OCI-LY7 (cell line): ENCODE results near the gene KLRB1. TPM values are rescaled to one million over a fixed set of nuclear protein-coding genes. Genes with fewer than 3 reads are reported as not detected.

Experiments used
- BruUV-seq: library from RNA; stranded (reverse); fragments of 400-500 nt; replicated peaks from 2 replicates; lab custom pipeline; 2021; lab: Mats Ljungman, UMichigan
- CTCF ChIA-PET: fragments of 300-600 bp; sonication (Branson Sonifier 250); formaldehyde crosslinking; loops from one replicate; lab custom pipeline; 2022; ENCODE audit warnings: antibody characterized with exemption; ENCODE audit not compliant: unreplicated experiment; lab: Charles Lee
- POLR2A ChIA-PET: fragments of 300-600 bp; sonication (Branson Sonifier 250); formaldehyde crosslinking; loops from one replicate; lab custom pipeline; 2022; ENCODE audit warnings: antibody characterized with exemption; lab: Charles Lee
- DNase-seq: peaks from one replicate; pipeline ENCODE4 v3.0.0-alpha.2; 2015; ENCODE audit warnings: low spot score
- H2AFZ ChIP-seq: fragments of 200-600 bp; sonication (generic), shearing (Covaris generic); 2 replicates; pipeline ENCODE4 v1.6.1; 2014; ENCODE audit warnings: mild to moderate bottlenecking, antibody characterized with exemption, low read length, moderate library complexity
- H3K27ac ChIP-seq: fragments of 200-600 bp; sonication (generic); 2 replicates; pipeline ENCODE4 v1.5.1; 2014; ENCODE audit warnings: mixed run types, low read depth, mild to moderate bottlenecking, moderate library complexity, low read length, inconsistent platforms; ENCODE audit not compliant: poor library complexity, severe bottlenecking
- H3K36me3 ChIP-seq: fragments of 200-600 bp; sonication (generic); 2 replicates; pipeline ENCODE4 v1.6.1; 2014; ENCODE audit warnings: mild to moderate bottlenecking, antibody characterized with exemption, low read length, moderate library complexity, mixed read lengths; ENCODE audit not compliant: insufficient read depth
- H3K4me1 ChIP-seq: fragments of 200-600 bp; sonication (generic); 2 replicates; pipeline ENCODE4 v1.5.1; 2014; ENCODE audit warnings: mild to moderate bottlenecking, low read length; ENCODE audit not compliant: insufficient read depth, poor library complexity, severe bottlenecking
- H3K4me2 ChIP-seq: fragments of 200-600 bp; sonication (generic); 2 replicates; pipeline ENCODE4 v1.6.1; 2014; ENCODE audit warnings: mild to moderate bottlenecking, low read length
- H3K4me3 ChIP-seq: fragments of 200-600 bp; sonication (generic); 2 replicates; pipeline ENCODE4 v1.5.1; 2014; ENCODE audit warnings: mild to moderate bottlenecking, low read depth, low read length; ENCODE audit not compliant: poor library complexity, severe bottlenecking
- H3K79me2 ChIP-seq: fragments of 200-600 bp; sonication (generic); 2 replicates; pipeline ENCODE4 v1.6.1; 2016; ENCODE audit warnings: low read depth, mild to moderate bottlenecking, low read length, moderate library complexity, mixed read lengths; ENCODE audit not compliant: insufficient read depth
- H3K9me2 ChIP-seq: fragments of 200-600 bp; sonication (generic); 2 replicates; pipeline ENCODE4 v1.6.1; 2016; ENCODE audit warnings: mild to moderate bottlenecking, low read length, mixed read lengths; ENCODE audit not compliant: insufficient read depth
- H3K9me3 ChIP-seq: fragments of 200-600 bp; sonication (generic); 2 replicates; pipeline ENCODE4 v1.6.1; 2014; ENCODE audit warnings: mild to moderate bottlenecking, mixed run types, low read length, mixed read lengths
- H4K20me1 ChIP-seq: fragments of 200-600 bp; sonication (generic); 2 replicates; pipeline ENCODE4 v1.6.1; 2014; ENCODE audit warnings: mild to moderate bottlenecking, antibody characterized with exemption, low read length, moderate library complexity, mixed read lengths; ENCODE audit not compliant: insufficient read depth
- EZH2phosphoT487 ChIP-seq: fragments of 200-600 bp; sonication (generic); IDR thresholded peaks from 2 replicates; pipeline ENCODE4 v1.6.1; 2018; ENCODE audit warnings: low read depth, borderline replicate concordance, mild to moderate bottlenecking, mixed run types, antibody characterized with exemption, low read length, moderate library complexity, mixed read lengths
- intact Hi-C: fragments of 100-400 bp; cut with micrococcal nuclease; formaldehyde crosslinking; loops from one replicate; pipeline ENCODE4 v1.10.0; 2022; ENCODE audit not compliant: unreplicated experiment
- total RNA-seq, 2 experiments: library from RNA; depleted of rRNA in 1 of 2; stranded (reverse); fragments of >200 nt in 1 of 2; shearing (Covaris generic) in 1 of 2; gene quantifications; 2 replicates each; pipeline ENCODE4 v1.2.3, GENCODE V29; 2014 to 2022
- TF ChIP-seq, protein P1 (sequence below): fragments of 200-600 bp; sonication (generic); conservative IDR thresholded peaks from 2 replicates; pipeline ENCODE4 v1.5.1; 2014; ENCODE audit warnings: mild to moderate bottlenecking, antibody characterized with exemption, low read length, moderate library complexity, mixed read lengths

Gene KLRB1
- total RNA-seq, 2 experiments from 2014 or later: not detected

DNA sequence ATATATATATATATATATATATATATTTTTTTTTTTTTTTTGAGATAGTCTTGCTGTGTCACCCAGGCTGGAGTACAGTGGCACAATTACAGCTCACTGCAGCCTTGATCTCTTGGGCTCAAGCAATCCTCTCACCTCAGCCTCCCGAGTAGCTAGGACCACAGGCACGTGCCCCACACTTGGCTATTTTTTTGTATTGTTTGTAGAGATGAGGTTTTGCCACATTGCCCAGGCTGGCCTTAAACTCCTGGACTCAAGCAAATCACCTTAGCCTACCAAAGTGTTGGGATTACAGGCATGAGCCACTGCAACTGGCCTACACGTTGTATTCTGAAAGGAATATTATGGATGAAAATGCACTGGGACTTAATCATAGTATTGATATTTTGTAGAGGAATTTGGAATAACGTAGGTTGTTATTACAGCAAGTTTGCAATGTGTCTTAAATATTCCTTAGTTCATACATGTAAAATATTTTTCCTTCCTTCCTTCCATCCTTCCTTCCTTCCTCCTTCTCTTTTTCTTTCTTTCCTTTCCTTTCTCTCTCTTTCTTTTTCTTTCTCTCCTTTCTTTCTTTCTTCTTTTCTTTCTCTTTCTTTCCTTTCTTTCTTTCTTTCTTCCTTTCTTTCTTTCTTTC, 862 bp downstream of the KLRB1 start:
- POLR2A ChIA-PET: no interaction called here
- intact Hi-C loops: no loop called here

DNA sequence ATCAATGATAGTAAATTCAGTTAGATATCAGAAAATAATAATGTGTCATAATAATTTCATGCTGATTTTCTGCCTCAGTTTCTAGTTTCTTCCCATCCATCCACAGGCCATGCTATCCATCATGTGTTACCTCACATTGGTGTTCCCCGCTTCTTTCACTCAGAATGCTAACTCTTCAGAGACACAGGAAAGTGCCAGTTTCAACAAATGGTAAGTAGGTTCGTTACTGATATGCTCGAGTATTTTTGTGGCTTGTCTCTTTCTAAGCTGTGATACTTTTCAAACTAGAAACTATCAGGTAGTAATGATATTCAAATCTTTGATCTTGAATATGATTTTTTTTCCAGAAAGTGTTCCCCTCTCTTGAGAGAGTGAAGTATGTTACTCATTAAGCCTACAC, 1.5 kb downstream of the KLRB1 start:
- intact Hi-C loops: no loop called here

More for the DNA sequence above, 862 bp downstream of the KLRB1 start:
- Histone ChIP-seq H3K4me3 (no peak overlapping the region), H2AFZ (no peak overlapping the region), H3K4me2 (no peak overlapping the region), H3K36me3 (no peaks in the 10 kb centered on the region), H3K79me2 (no peaks in the 10 kb centered on the region), H3K4me1 (no peaks in the 10 kb centered on the region), H3K27ac (no peak overlapping the region), H3K9me2 (no peaks in the 10 kb centered on the region), H4K20me1 (no peaks in the 10 kb centered on the region), H3K9me3 (no peaks in the 10 kb centered on the region)
- no peak for TF ChIP-seq EZH2phosphoT487
- TF ChIP-seq, protein P1, sequence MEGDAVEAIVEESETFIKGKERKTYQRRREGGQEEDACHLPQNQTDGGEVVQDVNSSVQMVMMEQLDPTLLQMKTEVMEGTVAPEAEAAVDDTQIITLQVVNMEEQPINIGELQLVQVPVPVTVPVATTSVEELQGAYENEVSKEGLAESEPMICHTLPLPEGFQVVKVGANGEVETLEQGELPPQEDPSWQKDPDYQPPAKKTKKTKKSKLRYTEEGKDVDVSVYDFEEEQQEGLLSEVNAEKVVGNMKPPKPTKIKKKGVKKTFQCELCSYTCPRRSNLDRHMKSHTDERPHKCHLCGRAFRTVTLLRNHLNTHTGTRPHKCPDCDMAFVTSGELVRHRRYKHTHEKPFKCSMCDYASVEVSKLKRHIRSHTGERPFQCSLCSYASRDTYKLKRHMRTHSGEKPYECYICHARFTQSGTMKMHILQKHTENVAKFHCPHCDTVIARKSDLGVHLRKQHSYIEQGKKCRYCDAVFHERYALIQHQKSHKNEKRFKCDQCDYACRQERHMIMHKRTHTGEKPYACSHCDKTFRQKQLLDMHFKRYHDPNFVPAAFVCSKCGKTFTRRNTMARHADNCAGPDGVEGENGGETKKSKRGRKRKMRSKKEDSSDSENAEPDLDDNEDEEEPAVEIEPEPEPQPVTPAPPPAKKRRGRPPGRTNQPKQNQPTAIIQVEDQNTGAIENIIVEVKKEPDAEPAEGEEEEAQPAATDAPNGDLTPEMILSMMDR: no peak
- DNase-seq: no peak
- CTCF ChIA-PET: no interaction called here
- BruUV-seq: no TSS peak

GRCh38 chr12:9605483-9605882, 2.2 kb downstream of the KLRB1 start:
- CTCF ChIA-PET: no interaction called here
- H3K4me3 ChIP-seq: no peak overlapping the region

More for the DNA sequence above, 1.5 kb downstream of the KLRB1 start:
- no peak for TF ChIP-seq EZH2phosphoT487
- TF ChIP-seq, protein P1: no peak
- H2AFZ ChIP-seq: no peak overlapping the region
- ChIA-PET POLR2A (no interaction called here), CTCF (no interaction called here)
- DNase-seq: no peak
- H4K20me1 ChIP-seq: no peaks in the 10 kb centered on the region
- BruUV-seq: no TSS peak
- no peaks in the 10 kb centered on the region for H3K9me2 ChIP-seq
- H3K4me3 ChIP-seq: no peak overlapping the region
- no peak overlapping the region for H3K27ac ChIP-seq
- H3K4me2 ChIP-seq: no peak overlapping the region
- H3K9me3 ChIP-seq: no peaks in the 10 kb centered on the region
- no peaks in the 10 kb centered on the region for H3K36me3 ChIP-seq
- H3K79me2 ChIP-seq: no peaks in the 10 kb centered on the region
- H3K4me1 ChIP-seq: no peaks in the 10 kb centered on the region

More at GRCh38 chr12:9605483-9605882, 2.2 kb downstream of the KLRB1 start:
- DNase-seq: no peak
- no peak for TF ChIP-seq EZH2phosphoT487
- TF ChIP-seq, protein P1: no peak
- Histone ChIP-seq H3K79me2 (no peaks in the 10 kb centered on the region), H3K4me2 (no peak overlapping the region), H3K36me3 (no peaks in the 10 kb centered on the region), H2AFZ (no peak overlapping the region), H3K27ac (no peak overlapping the region), H3K9me2 (no peaks in the 10 kb centered on the region), H4K20me1 (no peaks in the 10 kb centered on the region), H3K4me1 (no peaks in the 10 kb centered on the region), H3K9me3 (no peaks in the 10 kb centered on the region)
- no TSS peak for BruUV-seq
- intact Hi-C loops: no loop called here
- POLR2A ChIA-PET: no interaction called here
